A549 (cell line): ENCODE measurements around the gene STYXL1.

ENCODE experiments used
- CEBPB ChIP-seq, 2 experiments: fragments of >200 bp in 1 of 2; sonication (Bioruptor Twin) in 1 of 2; formaldehyde crosslinking in 1 of 2; IDR thresholded peaks; 2 replicates each; pipeline ENCODE4 v1.6.1; 2012 to 2016
- CHD2 ChIP-seq: fragments of 150-350 bp; IDR thresholded peaks from 2 replicates; pipeline ENCODE4 v1.6.1; 2014; ENCODE audit warnings: low read length; ENCODE audit not compliant: partially characterized antibody
- CTCF ChIP-seq: fragments of >200 bp; sonication (Bioruptor Twin); formaldehyde crosslinking; IDR thresholded peaks from 3 replicates; pipeline ENCODE4 v1.5.1; 2016
- EP300 ChIP-seq, 2 experiments: fragments of >200 bp; sonication (Bioruptor Twin); formaldehyde crosslinking; IDR thresholded peaks; 2 replicates in 1 of 2; 3 replicates in 1 of 2; pipeline ENCODE4 v1.6.1; 2016 to 2017
- GATA3 ChIP-seq: IDR thresholded peaks from 2 replicates; pipeline ENCODE4 v1.6.1; 2012; ENCODE audit warnings: borderline replicate concordance
- MAFK ChIP-seq: fragments of 450-650 bp; IDR thresholded peaks from 2 replicates; pipeline ENCODE4 v1.6.1; 2014; ENCODE audit not compliant: partially characterized antibody
- POLR2A ChIP-seq: IDR thresholded peaks from 2 replicates; pipeline ENCODE4 v1.6.1; 2012; ENCODE audit warnings: mild to moderate bottlenecking, low read length
- RAD21 ChIP-seq, 2 experiments: fragments of >200 bp in 1 of 2; sonication (Bioruptor Twin) in 1 of 2; formaldehyde crosslinking in 1 of 2; IDR thresholded peaks in 1 of 2; conservative IDR thresholded peaks in 1 of 2; 2 replicates in 1 of 2; 3 replicates in 1 of 2; pipeline ENCODE4 v1.6.1; 2012 to 2018; ENCODE audit warnings: inconsistent platforms in 1 of 2
- RARB ChIP-seq: fragments of 250-450 bp; sonication (Bioruptor Pico); IDR thresholded peaks from 2 replicates; pipeline ENCODE4 v1.8.0; 2021; ENCODE audit warnings: mild to moderate bottlenecking, moderate library complexity
- RCOR1 ChIP-seq: fragments of 150-350 bp; IDR thresholded peaks from 2 replicates; pipeline ENCODE4 v1.6.1; 2014; ENCODE audit warnings: antibody characterized with exemption, low read length, low read depth
- SMC3 ChIP-seq: fragments of >200 bp; sonication (Bioruptor Twin); formaldehyde crosslinking; IDR thresholded peaks from 3 replicates; pipeline ENCODE4 v1.6.1; 2018; ENCODE audit warnings: inconsistent platforms
- USF2 ChIP-seq: fragments of 450-650 bp; IDR thresholded peaks from 2 replicates; pipeline ENCODE4 v1.6.1; 2014; ENCODE audit warnings: antibody characterized with exemption

- no peak for TF ChIP-seq CHD2
- no peak for TF ChIP-seq RARB (CRISPR knock-in tag)
- TF ChIP-seq CTCF: no peak
- no peak for TF ChIP-seq RCOR1
- TF ChIP-seq POLR2A: no peak
- TF ChIP-seq CEBPB (IDR thresholded peaks at IDR 0.05): no peak
- TF ChIP-seq MAFK: no peak
- no peak for TF ChIP-seq RAD21 (conservative IDR thresholded peaks at IDR 0.05 in 1 of 2, IDR thresholded peaks at IDR 0.05 in 1 of 2)
- no peak for TF ChIP-seq USF2
- no peak for TF ChIP-seq GATA3
- no peak for TF ChIP-seq EP300 (IDR thresholded peaks at IDR 0.05)
- TF ChIP-seq SMC3: no peak
Observed at GRCh38 chr7:75983471-75984129, 64.2 kb downstream of the STYXL1 start.
